H1 (cell line): Measurements from ENCODE around the gene HHAT. TPM values are rescaled to one million over a fixed set of nuclear protein-coding genes. Genes with fewer than 3 reads are reported as not detected.

ENCODE experiments used
- KDM4A ChIP-seq: IDR thresholded peaks from one replicate; pipeline ENCODE4 v1.7.1; 2012; ENCODE audit warnings: low read depth, mild to moderate bottlenecking, moderate library complexity, low read length, inconsistent platforms; ENCODE audit not compliant: severe bottlenecking
- POLR2A ChIP-seq, 2 experiments: IDR thresholded peaks; 1 replicate in 1 of 2; 2 replicates in 1 of 2; pipeline ENCODE4 v1.6.1; 2011; ENCODE audit warnings: low read depth in 2 of 2, low read length in 2 of 2, mild to moderate bottlenecking in 2 of 2; ENCODE audit errors: control extremely low read depth in 1 of 2
- RNF2 ChIP-seq: fragments of 200-900, 300-1000 bp; sonication (generic); IDR thresholded peaks from 2 replicates; pipeline ENCODE4 v1.7.1; 2016; ENCODE audit warnings: borderline replicate concordance, low read depth, mild to moderate bottlenecking, antibody characterized with exemption, low read length; ENCODE audit not compliant: poor library complexity, severe bottlenecking; ENCODE audit errors: missing control alignments
- SUZ12 ChIP-seq: fragments of 200-600 bp; sonication (generic); IDR thresholded peaks from 2 replicates; pipeline ENCODE4 v1.6.1; 2012; ENCODE audit warnings: mild to moderate bottlenecking, inconsistent platforms, low read length, moderate library complexity, mixed read lengths
- TEAD4 ChIP-seq: IDR thresholded peaks from 2 replicates; pipeline ENCODE4 v1.6.1; 2012; ENCODE audit warnings: low read depth, low read length, inconsistent platforms, mixed read lengths
- polyA plus RNA-seq, 7 experiments: library from polyadenylated mRNA; depleted of rRNA in 3 of 7; stranded (reverse) in 5 of 7; unstranded in 2 of 7; fragments of >200 nt in 5 of 7; fragments of 200-250 nt in 2 of 7; gene quantifications; 1 replicate in 5 of 7; 2 replicates in 1 of 7; 4 replicates in 1 of 7; pipeline versions ENCODE4 v1.2.1 to v1.2.3, GENCODE V29; 2011 to 2013; ENCODE audit warnings: missing spikeins in 2 of 7, mixed read lengths in 2 of 7
- total RNA-seq: library from RNA; stranded (reverse); fragmentation: NEBNext Ultra II Directional; extraction: Animal tissue kit (Norgen Biotek cat#: 25700); gene quantifications from 2 replicates; pipeline ENCODE4 v1.2.1, GENCODE V29; 2021

HHAT gene
- total and polyA plus RNA-seq, 2 of the 8 experiments (the other 6 are each of a cell fraction or from before 2014, with no cell fraction given): 0.15 to 0.51 TPM

- TF ChIP-seq SUZ12: no peak
- no peak for TF ChIP-seq POLR2A (IDR thresholded peaks at IDR 0.05; ENCODE audit: control extremely low read depth in 1 of 2, low read depth in 2 of 2, low read length in 2 of 2)
- no peak for TF ChIP-seq RNF2
- no peak for TF ChIP-seq TEAD4
- TF ChIP-seq KDM4A: no peak
- TF ChIP-seq, all 59 proteins: peak for 0
These were observed 26.2 kb upstream of the HHAT start (continued) for GRCh38 chr1:210302501-210302900.
